H1 (cell line): ENCODE measurements around the gene SCN8A. TPM values are rescaled to one million over a fixed set of nuclear protein-coding genes. Genes with fewer than 3 reads are reported as not detected.
A peak's percentile ranks its signal among the peaks of the same experiment; 100 is the strongest.

Experiments
- CTCF ChIA-PET: fragments of 300-600 bp; sonication (Branson Sonifier 250); formaldehyde crosslinking; loops from one replicate; lab custom pipeline; 2021; ENCODE audit not compliant: partially characterized antibody; lab: Charles Lee
- POLR2A ChIA-PET: fragments of 300-600 bp; sonication (Branson Sonifier 250); formaldehyde crosslinking; loops from one replicate; lab custom pipeline; 2021; ENCODE audit warnings: inconsistent platforms; ENCODE audit not compliant: partially characterized antibody; lab: Charles Lee
- DNase-seq, 2 experiments: peaks; one replicate each; pipeline versions ENCODE4 v3.0.0 to v3.0.0-alpha.2; 2010 to 2022; ENCODE audit warnings: low spot score in 2 of 2, low read depth in 1 of 2, mixed read lengths in 1 of 2
- FAIRE-seq: peaks from 2 replicates; lab custom pipeline; 2011; peaks lifted over from hg19 to GRCh38; lab: Jason Lieb, UNC
- H2AFZ ChIP-seq: 2 replicates; pipeline ENCODE4 v1.8.1; 2012; ENCODE audit warnings: low read length, inconsistent platforms
- H2AK5ac ChIP-seq: 2 replicates; pipeline ENCODE4 v1.6.1; 2013; ENCODE audit warnings: low read depth, low read length
- H2BK120ac ChIP-seq: replicated peaks from 2 replicates; pipeline ENCODE3; 2013; ENCODE audit warnings: low read depth, low read length, inconsistent platforms
- H2BK12ac ChIP-seq: 2 replicates; pipeline ENCODE4 v1.6.1; 2013; ENCODE audit warnings: low read depth, low read length
- H2BK15ac ChIP-seq: 2 replicates; pipeline ENCODE4 v1.6.1; 2013; ENCODE audit warnings: low read length
- H2BK20ac ChIP-seq: 2 replicates; pipeline ENCODE4 v1.6.1; 2013; ENCODE audit warnings: low read length
- H2BK5ac ChIP-seq: 2 replicates; pipeline ENCODE4 v1.6.1; 2013; ENCODE audit warnings: low read depth, low read length
- H3K14ac ChIP-seq: 2 replicates; pipeline ENCODE4 v1.6.1; 2013; ENCODE audit warnings: inconsistent platforms; ENCODE audit not compliant: insufficient read length
- H3K18ac ChIP-seq: 2 replicates; pipeline ENCODE4 v1.6.1; 2013; ENCODE audit warnings: low read length; ENCODE audit errors: extremely low read depth
- H3K23ac ChIP-seq: 2 replicates; pipeline ENCODE4 v1.6.1; 2013; ENCODE audit warnings: inconsistent platforms; ENCODE audit not compliant: insufficient read length
- H3K23me2 ChIP-seq: 2 replicates; pipeline ENCODE4 v1.6.1; 2013; ENCODE audit warnings: low read depth, low read length
- H3K27ac ChIP-seq: 2 replicates; pipeline ENCODE4 v1.6.1; 2011; ENCODE audit warnings: low read depth, low read length, inconsistent platforms
- H3K27me3 ChIP-seq, 4 experiments: replicated peaks in 1 of 4; 1 replicate in 1 of 4; 2 replicates in 3 of 4; pipeline versions ENCODE4 v1.6.1 to v1.8.1; 2011 to 2013; ENCODE audit warnings: low read length in 3 of 4, mild to moderate bottlenecking in 3 of 4, inconsistent platforms in 2 of 4, mixed read lengths in 2 of 4, moderate library complexity in 1 of 4; ENCODE audit not compliant: control insufficient read depth in 3 of 4, insufficient read depth in 3 of 4; ENCODE audit errors: extremely low read depth in 1 of 4
- H3K36me3 ChIP-seq, 4 experiments: 2 replicates each; pipeline versions ENCODE4 v1.6.1 to v1.8.1; 2011 to 2013; ENCODE audit warnings: mild to moderate bottlenecking in 4 of 4, low read length in 3 of 4, moderate library complexity in 2 of 4, control low read depth in 1 of 4, inconsistent platforms in 1 of 4; ENCODE audit not compliant: insufficient read depth in 4 of 4, control insufficient read depth in 2 of 4
- H3K4ac ChIP-seq: replicated peaks from 2 replicates; pipeline ENCODE3; 2013; ENCODE audit warnings: low read length, low read depth, mixed read lengths, inconsistent platforms; ENCODE audit not compliant: insufficient read length
- H3K4me1 ChIP-seq, 4 experiments: replicated peaks in 1 of 4; 1 replicate in 1 of 4; 2 replicates in 3 of 4; pipeline versions ENCODE4 v1.6.1 to v1.8.1; 2011 to 2013; ENCODE audit warnings: low read length in 3 of 4, inconsistent platforms in 2 of 4, mixed read lengths in 1 of 4; ENCODE audit not compliant: insufficient read depth in 4 of 4, control insufficient read depth in 3 of 4
- H3K4me2 ChIP-seq, 2 experiments: 2 replicates each; pipeline versions ENCODE4 v1.6.1 to v1.8.1; 2011 to 2013; ENCODE audit warnings: low read depth in 2 of 2, low read length in 2 of 2, control low read depth in 1 of 2, inconsistent platforms in 1 of 2, mild to moderate bottlenecking in 1 of 2; ENCODE audit not compliant: insufficient read depth in 1 of 2
- H3K4me3 ChIP-seq, 4 experiments: fragments of 200-600, 300-600 bp in 1 of 4; sonication (generic), shearing (Covaris generic), sonication (Bioruptor Twin) in 1 of 4; 2 replicates each; pipeline versions ENCODE4 v1.5.1 to v1.8.1; 2011 to 2016; ENCODE audit warnings: low read length in 4 of 4, low read depth in 3 of 4, control low read depth in 2 of 4, inconsistent platforms in 2 of 4, mild to moderate bottlenecking in 2 of 4, mixed read lengths in 1 of 4, moderate library complexity in 1 of 4; ENCODE audit not compliant: insufficient read depth in 2 of 4; ENCODE audit errors: extremely low read depth in 1 of 4
- H3K56ac ChIP-seq: replicated peaks from 2 replicates; pipeline ENCODE3; 2013; ENCODE audit warnings: low read depth, mild to moderate bottlenecking, mixed read lengths, low read length, inconsistent platforms; ENCODE audit not compliant: insufficient read length
- H3K79me1 ChIP-seq: 2 replicates; pipeline ENCODE4 v1.6.1; 2013; ENCODE audit warnings: low read depth, low read length, control low read depth
- H3K79me2 ChIP-seq, 2 experiments: 2 replicates each; pipeline versions ENCODE4 v1.6.1 to v1.8.1; 2012 to 2013; ENCODE audit warnings: low read length in 2 of 2, mild to moderate bottlenecking in 2 of 2, inconsistent platforms in 1 of 2; ENCODE audit not compliant: insufficient read depth in 2 of 2, control insufficient read depth in 1 of 2
- H3K9ac ChIP-seq, 4 experiments: replicated peaks in 1 of 4; 1 replicate in 1 of 4; 2 replicates in 3 of 4; pipeline versions ENCODE4 v1.6.1 to v1.8.1; 2011 to 2013; ENCODE audit warnings: low read depth in 3 of 4, low read length in 3 of 4, control low read depth in 2 of 4, mild to moderate bottlenecking in 2 of 4, moderate library complexity in 2 of 4, inconsistent platforms in 1 of 4; ENCODE audit errors: extremely low read depth in 1 of 4
- H3K9me3 ChIP-seq, 2 experiments: 2 replicates each; pipeline versions ENCODE4 v1.6.1 to v1.8.1; 2012 to 2013; ENCODE audit warnings: mild to moderate bottlenecking in 2 of 2, moderate library complexity in 2 of 2, control low read depth in 1 of 2, inconsistent platforms in 1 of 2, low read depth in 1 of 2, low read length in 1 of 2, mixed read lengths in 1 of 2; ENCODE audit not compliant: insufficient read depth in 2 of 2
- H4K20me1 ChIP-seq, 2 experiments: replicated peaks in 1 of 2; 2 replicates each; pipeline versions ENCODE3 to v1.8.1; 2011 to 2013; ENCODE audit warnings: inconsistent platforms in 2 of 2, low read length in 2 of 2, mild to moderate bottlenecking in 1 of 2; ENCODE audit not compliant: insufficient read depth in 2 of 2, control insufficient read depth in 1 of 2
- H4K5ac ChIP-seq: 2 replicates; pipeline ENCODE4 v1.6.1; 2013; ENCODE audit warnings: low read length, low read depth, mixed read lengths, inconsistent platforms; ENCODE audit not compliant: insufficient read length
- H4K8ac ChIP-seq: 2 replicates; pipeline ENCODE4 v1.8.0; 2013; ENCODE audit warnings: mild to moderate bottlenecking, moderate library complexity, low read length, inconsistent platforms; ENCODE audit not compliant: insufficient read depth; ENCODE audit errors: extremely low read depth
- H4K91ac ChIP-seq: replicated peaks from 2 replicates; pipeline ENCODE3; 2013; ENCODE audit warnings: low read length, mixed read lengths, inconsistent platforms; ENCODE audit not compliant: insufficient read length
- ASH2L ChIP-seq: fragments of 200-600, 300-600 bp; sonication (generic); IDR thresholded peaks from one replicate; pipeline ENCODE4 v1.7.1; 2017; ENCODE audit warnings: low read length
- CEBPB ChIP-seq: IDR thresholded peaks from 2 replicates; pipeline ENCODE4 v1.6.1; 2012; ENCODE audit warnings: low read depth, low read length
- CREB1 ChIP-seq: IDR thresholded peaks from 2 replicates; pipeline ENCODE4 v1.6.1; 2012; ENCODE audit warnings: inconsistent platforms
- CTCF ChIP-seq, 3 experiments: IDR thresholded peaks; 1 replicate in 2 of 3; 2 replicates in 1 of 3; pipeline versions ENCODE4 v1.5.1 to v1.6.1; 2011; ENCODE audit warnings: low read length in 3 of 3, mild to moderate bottlenecking in 3 of 3, inconsistent platforms in 2 of 3, low read depth in 1 of 3, moderate library complexity in 1 of 3; ENCODE audit not compliant: insufficient read depth in 1 of 3; ENCODE audit errors: control extremely low read depth in 1 of 3
- E2F6 ChIP-seq: IDR thresholded peaks from 2 replicates; pipeline ENCODE4 v1.6.1; 2012; ENCODE audit warnings: inconsistent platforms
- HDAC6 ChIP-seq: IDR thresholded peaks from one replicate; pipeline ENCODE4 v1.7.1; 2012; ENCODE audit warnings: low read depth, mild to moderate bottlenecking, inconsistent platforms, low read length, moderate library complexity
- JUND ChIP-seq: IDR thresholded peaks from 2 replicates; pipeline ENCODE4 v1.6.1; 2011; ENCODE audit warnings: mild to moderate bottlenecking, improper control_type of control experiment, low read length
- KDM1A ChIP-seq: fragments of 200-600, 300-600 bp; sonication (generic); IDR thresholded peaks from 2 replicates; pipeline ENCODE4 v1.7.1; 2016; ENCODE audit warnings: mild to moderate bottlenecking, low read length, borderline replicate concordance
- RNF2 ChIP-seq: fragments of 200-900, 300-1000 bp; sonication (generic); IDR thresholded peaks from 2 replicates; pipeline ENCODE4 v1.7.1; 2016; ENCODE audit warnings: borderline replicate concordance, low read depth, mild to moderate bottlenecking, antibody characterized with exemption, low read length; ENCODE audit not compliant: poor library complexity, severe bottlenecking; ENCODE audit errors: missing control alignments
- SP1 ChIP-seq: IDR thresholded peaks from 2 replicates; pipeline ENCODE4 v1.6.1; 2011; ENCODE audit warnings: low read depth, low read length
- WGBS, 2 experiments: shearing (Covaris generic) in 1 of 2; methylation state at CpG; one replicate each; pipeline versions ENCODE4 v1.1.6 to v1.1.7; 2013 to 2015; ENCODE audit warnings: low lambda C conversion rate in 2 of 2, mixed read lengths in 2 of 2, inconsistent platforms in 1 of 2, low coverage in 1 of 2, missing lambda C conversion rate in 1 of 2; ENCODE audit not compliant: insufficient replicate concordance in 2 of 2, insufficient coverage in 1 of 2, insufficient read length in 1 of 2; ENCODE audit errors: extremely low coverage in 1 of 2, missing lambda C conversion rate in 1 of 2; 5-methylcytosine and 5-hydroxymethylcytosine counted together
- polyA plus RNA-seq, 7 experiments: library from polyadenylated mRNA; depleted of rRNA in 3 of 7; stranded (reverse) in 5 of 7; unstranded in 2 of 7; fragments of >200 nt in 5 of 7; fragments of 200-250 nt in 2 of 7; gene quantifications; 1 replicate in 5 of 7; 2 replicates in 1 of 7; 4 replicates in 1 of 7; pipeline versions ENCODE4 v1.2.1 to v1.2.3, GENCODE V29; 2011 to 2013; ENCODE audit warnings: missing spikeins in 2 of 7, mixed read lengths in 2 of 7
- total RNA-seq: library from RNA; stranded (reverse); fragmentation: NEBNext Ultra II Directional; extraction: Animal tissue kit (Norgen Biotek cat#: 25700); gene quantifications from 2 replicates; pipeline ENCODE4 v1.2.1, GENCODE V29; 2021

The SCN8A gene
- total and polyA plus RNA-seq, 2 of the 8 experiments (the other 6 are each of a cell fraction or from before 2014, with no cell fraction given), result 6.3 to 10.7 TPM

- peaks cover 4% of the 10 kb centered on the region; the same call in 1 of the 2 replicates for H3K23me2 ChIP-seq
- H3K56ac ChIP-seq, result no peak overlapping the region
- H4K91ac ChIP-seq, result peak overlapping the region; percentile 18
- H3K4me2 ChIP-seq, result peak overlapping the region; percentile 45 to 52
- no peaks in the 10 kb centered on the region for H3K36me3 ChIP-seq
- H3K27me3 ChIP-seq, result 0 out of 7 replicates have a peak, but pooled peaks cover 0 to 3% (median 0%) of the 10 kb centered on the region in 4 experiments
- no peak overlapping the region for H2BK15ac ChIP-seq
- H3K23ac ChIP-seq, result no peak overlapping the region
- H4K8ac ChIP-seq, result no peak overlapping the region
- H2BK12ac ChIP-seq, result peak overlapping the region; percentile 45; the same call in 1 of the 2 replicates
- no peaks in the 10 kb centered on the region; the same call in 1 of the 2 replicates for H3K79me1 ChIP-seq
- no peaks in the 10 kb centered on the region for H3K9me3 ChIP-seq
- no peak for FAIRE-seq
- ChIA-PET CTCF (interaction anchor here (0.6 to 6.8 kb wide), 9 partner anchors 11 to 99 kb away, joined by 3 to 49 read pairs (median 7); no protein-coding TSS in a partner anchor), POLR2A (interaction anchor here (0.7 to 2.7 kb wide), 6 partner anchors 8 to 34 kb away, joined by 3 to 11 read pairs (median 6); no protein-coding TSS in a partner anchor)
- no peak overlapping the region for H3K4ac ChIP-seq
- no peak overlapping the region for H3K27ac ChIP-seq
- peak overlapping the region; percentile 94; the same call in 1 of the 2 replicates for H2BK20ac ChIP-seq
- H2AK5ac ChIP-seq, result peak overlapping the region; percentile 9; the same call in 1 of the 2 replicates
- H3K9ac ChIP-seq, result no peak overlapping the region; a peak in 1 of 7 replicates
- H4K5ac ChIP-seq, result peak overlapping the region; percentile 49
- no peak overlapping the region for H3K4me3 ChIP-seq
- DNase-seq, result no peak
- no peak overlapping the region for H2AFZ ChIP-seq
- peaks cover 13 to 42% (median 30%) of the 10 kb centered on the region in 4 experiments for H3K4me1 ChIP-seq
- no peak overlapping the region for H3K14ac ChIP-seq
- no peaks in the 10 kb centered on the region for H3K79me2 ChIP-seq
- no peak overlapping the region for H2BK120ac ChIP-seq
- 83% methylated on average over 1 of the region's 1 CpG; no CpG with 5 or more reads in 1 of the 2 experiments for WGBS, 2 experiments
- peak overlapping the region; percentile 20; the same call in 1 of the 2 replicates for H2BK5ac ChIP-seq
- H3K18ac ChIP-seq, result peak overlapping the region; percentile 80; the same call in 1 of the 2 replicates
- H4K20me1 ChIP-seq, result peaks cover 0 to 2% of the 10 kb centered on the region in 2 experiments
- TF ChIP-seq RNF2 (no peak), CTCF (IDR thresholded peaks at IDR 0.05; ENCODE audit: control extremely low read depth in 1 of 3, insufficient read depth in 1 of 3, low read depth in 1 of 3, low read length in 3 of 3) (no peak), JUND (no peak), SP1 (no peak), ASH2L (no peak), KDM1A (no peak), CEBPB (no peak), HDAC6 (no peak), CREB1 (no peak), E2F6 (no peak)
Measured at GRCh38 chr12:51829641-51830040, 238.6 kb downstream of the SCN8A start.
